Measurements from ENCODE around the gene HSPB2.

- no peak for TF ChIP-seq CTCF (conservative IDR thresholded peaks at IDR 0.05)
- no peak for TF ChIP-seq EZH2 (IDR thresholded peaks at IDR 0.05; ENCODE audit: low read depth)
Measured at GRCh38 chr11:111882202-111882601, 30.3 kb upstream of the HSPB2 start.

Data from PC-9 (cell line).